DMS 273 treated with DMSO at 0.1 percent for 48 hours (cell line): ENCODE results near the gene GHRL.
A peak's percentile ranks its signal among the peaks of the same experiment; 100 is the strongest.
"Not testable (repeated sequence)": the region's sequence is repeated elsewhere in the genome, so short reads cannot be mapped to it uniquely, and the experiment has no call there.

Experiments used
- DNase-seq: peaks from one replicate; lab custom pipeline; 2025; lab: John Stamatoyannopoulos, UW

The GHRL gene

GRCh38 chr3:10273702-10274305 lies 18.9 kb downstream of the GHRL start:
- DNase-seq, result no peak

GRCh38 chr3:10272977-10273376 lies 19.8 kb downstream of the GHRL start:
- no peak for DNase-seq

GRCh38 chr3:10272476-10272875 lies 20.3 kb downstream of the GHRL start:
- not testable (repeated sequence) for DNase-seq

GRCh38 chr3:10269443-10269842 lies 23.3 kb downstream of the GHRL start:
- no peak for DNase-seq

GRCh38 chr3:10268930-10269329 lies 23.8 kb downstream of the GHRL start:
- no peak for DNase-seq

GRCh38 chr3:10268116-10268515 lies 24.6 kb downstream of the GHRL start:
- no peak for DNase-seq

- not testable (repeated sequence) for DNase-seq
Measured at GRCh38 chr3:10266936-10267335, 25.8 kb downstream of the GHRL start.

GRCh38 chr3:10265833-10266232 lies 26.9 kb downstream of the GHRL start:
- no peak for DNase-seq

GRCh38 chr3:10263646-10264363 lies 28.9 kb downstream of the GHRL start:
- DNase-seq, result no peak

- DNase-seq, result no peak
Measured at GRCh38 chr3:10262027-10262426, 30.7 kb downstream of the GHRL start.

- no peak for DNase-seq
Measured at GRCh38 chr3:10260211-10260701, 32.5 kb downstream of the GHRL start.

GRCh38 chr3:10259798-10260197 lies 32.9 kb downstream of the GHRL start:
- no peak for DNase-seq

- no peak for DNase-seq
Measured at GRCh38 chr3:10259036-10259435, 33.7 kb downstream of the GHRL start.

- DNase-seq, result no peak
Measured at GRCh38 chr3:10255835-10256234, 36.9 kb downstream of the GHRL start.

GRCh38 chr3:10253731-10254130 lies 39.0 kb downstream of the GHRL start:
- DNase-seq, result no peak

GRCh38 chr3:10251006-10251405 lies 41.7 kb downstream of the GHRL start:
- DNase-seq, result no peak

- no peak for DNase-seq
Measured at GRCh38 chr3:10249833-10250232, 42.9 kb downstream of the GHRL start.

- no peak for DNase-seq
Measured at GRCh38 chr3:10248984-10249748, 43.6 kb downstream of the GHRL start.

- DNase-seq, result peak; percentile 88
Measured at GRCh38 chr3:10248184-10248983, 44.4 kb downstream of the GHRL start, which contains the start of gene TATDN2. TATDN2 (plus strand) TSS chr3:10248459; CDS start chr3:10249201, 742 bp downstream.

GRCh38 chr3:10247679-10248183 lies 45.0 kb downstream of the GHRL start:
- no peak for DNase-seq

- DNase-seq, result no peak
Measured at GRCh38 chr3:10245081-10245712, 47.5 kb downstream of the GHRL start.
